ENCODE measurements around the gene PRCC.

PRCC gene

GRCh38 chr1:156803086-156803851, 35.9 kb downstream of the PRCC start:
- Histone ChIP-seq H3K4me1 (ENCODE audit: insufficient read depth, low read length, severe bottlenecking) (no peaks in the 10 kb centered on the region), H3K9ac (ENCODE audit: low read length) (no peak overlapping the region), H2AFZ (ENCODE audit: low read length) (no peak overlapping the region), H4K20me1 (ENCODE audit: insufficient read depth, low read length) (no peaks in the 10 kb centered on the region), H3K27ac (ENCODE audit: low read depth, low read length, poor library complexity, severe bottlenecking) (no peak overlapping the region), H3F3A (ENCODE audit: insufficient read depth, low read length) (no peaks in the 10 kb centered on the region), H3K27me3 (ENCODE audit: insufficient read depth, low read length) (no peaks in the 10 kb centered on the region), H3K36me3 (ENCODE audit: insufficient read depth, low read length) (peaks cover 40% of the 10 kb centered on the region), H3K4me3 (ENCODE audit: low read depth, low read length, poor library complexity, severe bottlenecking) (no peak overlapping the region), H3K9me2 (ENCODE audit: low read depth, low read length) (no peaks in the 10 kb centered on the region), H3K9me3 (ENCODE audit: low read length) (no peaks in the 10 kb centered on the region), H3K79me2 (ENCODE audit: insufficient read depth, low read length) (no peaks in the 10 kb centered on the region), H3K4me2 (ENCODE audit: low read length) (no peak overlapping the region)
- no peak for TF ChIP-seq EZH2 (IDR thresholded peaks at IDR 0.05; ENCODE audit: borderline replicate concordance, low read length)
- TF ChIP-seq CTCF (IDR thresholded peaks at IDR 0.05; ENCODE audit: low read length) = no peak

- Histone ChIP-seq H3K9ac (ENCODE audit: low read length) (no peak overlapping the region), H3K4me2 (ENCODE audit: low read length) (no peak overlapping the region)
- TF ChIP-seq CTCF (IDR thresholded peaks at IDR 0.05; ENCODE audit: low read length) (no peak), EZH2 (IDR thresholded peaks at IDR 0.05; ENCODE audit: borderline replicate concordance, low read length) (no peak)
Measured at GRCh38 chr1:156804026-156804425, 36.7 kb downstream of the PRCC start.

GRCh38 chr1:156804572-156805243, 37.4 kb downstream of the PRCC start:
- no peak overlapping the region for H3K4me3 ChIP-seq (ENCODE audit: low read depth, low read length, poor library complexity, severe bottlenecking)
- no peaks in the 10 kb centered on the region for H3K27me3 ChIP-seq (ENCODE audit: insufficient read depth, low read length)
- H3K9me2 ChIP-seq (ENCODE audit: low read depth, low read length) = no peaks in the 10 kb centered on the region
- H3K79me2 ChIP-seq (ENCODE audit: insufficient read depth, low read length) = no peaks in the 10 kb centered on the region
- H3K9me3 ChIP-seq (ENCODE audit: low read length) = no peaks in the 10 kb centered on the region
- no peaks in the 10 kb centered on the region for H4K20me1 ChIP-seq (ENCODE audit: insufficient read depth, low read length)
- no peaks in the 10 kb centered on the region for H3F3A ChIP-seq (ENCODE audit: insufficient read depth, low read length)
- no peak overlapping the region for H3K27ac ChIP-seq (ENCODE audit: low read depth, low read length, poor library complexity, severe bottlenecking)
- no peaks in the 10 kb centered on the region for H3K4me1 ChIP-seq (ENCODE audit: insufficient read depth, low read length, severe bottlenecking)
- TF ChIP-seq CTCF (IDR thresholded peaks at IDR 0.05; ENCODE audit: low read length) (no peak), EZH2 (IDR thresholded peaks at IDR 0.05; ENCODE audit: borderline replicate concordance, low read length) (no peak)
- H3K36me3 ChIP-seq (ENCODE audit: insufficient read depth, low read length) = peaks cover 26% of the 10 kb centered on the region
- no peak overlapping the region for H3K4me2 ChIP-seq (ENCODE audit: low read length)
- no peak overlapping the region for H2AFZ ChIP-seq (ENCODE audit: low read length)
- no peak overlapping the region for H3K9ac ChIP-seq (ENCODE audit: low read length)

More at GRCh38 chr1:156804026-156804425, 36.7 kb downstream of the PRCC start:
- Histone ChIP-seq H3K27me3 (ENCODE audit: insufficient read depth, low read length) (no peaks in the 10 kb centered on the region), H3K27ac (ENCODE audit: low read depth, low read length, poor library complexity, severe bottlenecking) (no peak overlapping the region), H3K4me1 (ENCODE audit: insufficient read depth, low read length, severe bottlenecking) (no peaks in the 10 kb centered on the region), H2AFZ (ENCODE audit: low read length) (no peak overlapping the region), H3K9me3 (ENCODE audit: low read length) (no peaks in the 10 kb centered on the region), H3K36me3 (ENCODE audit: insufficient read depth, low read length) (peaks cover 32% of the 10 kb centered on the region), H3K79me2 (ENCODE audit: insufficient read depth, low read length) (no peaks in the 10 kb centered on the region), H4K20me1 (ENCODE audit: insufficient read depth, low read length) (no peaks in the 10 kb centered on the region), H3F3A (ENCODE audit: insufficient read depth, low read length) (no peaks in the 10 kb centered on the region), H3K4me3 (ENCODE audit: low read depth, low read length, poor library complexity, severe bottlenecking) (no peak overlapping the region), H3K9me2 (ENCODE audit: low read depth, low read length) (no peaks in the 10 kb centered on the region)
